CD14-positive monocyte (primary cell): ENCODE data around the gene TMEM184C. TPM values are rescaled to one million over a fixed set of nuclear protein-coding genes. Genes with fewer than 3 reads are reported as not detected.

Experiments used
- DNase-seq, 3 donors: peaks; one replicate each; pipeline ENCODE4 v3.0.0-alpha.2; 2011 to 2022
- H2AFZ ChIP-seq: 2 replicates; pipeline ENCODE4 v1.6.0; 2012; ENCODE audit warnings: mild to moderate bottlenecking, low read depth, low read length, inconsistent platforms; ENCODE audit not compliant: insufficient read depth, poor library complexity, severe bottlenecking
- H3K27ac ChIP-seq, 2 donors: 1 replicate in 1 of 2; 2 replicates in 1 of 2; pipeline ENCODE4 v1.5.1; 2012 to 2013; ENCODE audit warnings: low read length in 2 of 2, control low read depth in 1 of 2, inconsistent platforms in 1 of 2, low read depth in 1 of 2, mild to moderate bottlenecking in 1 of 2
- H3K27me3 ChIP-seq, 2 donors: one replicate each; pipeline versions ENCODE4 v1.6.0 to v1.6.1; 2011 to 2013; ENCODE audit warnings: low read length in 2 of 2; ENCODE audit not compliant: control insufficient read depth in 2 of 2, insufficient read depth in 2 of 2
- H3K36me3 ChIP-seq, 2 donors: replicated peaks in 1 of 2; 1 replicate in 1 of 2; 2 replicates in 1 of 2; pipeline versions ENCODE4 v1.5.1 to v1.6.1; 2012 to 2013; ENCODE audit warnings: low read length in 2 of 2, control low read depth in 1 of 2, inconsistent platforms in 1 of 2, mild to moderate bottlenecking in 1 of 2; ENCODE audit not compliant: insufficient read depth in 2 of 2, control insufficient read depth in 1 of 2
- H3K4me1 ChIP-seq, 2 donors: 1 replicate in 1 of 2; 2 replicates in 1 of 2; pipeline versions ENCODE4 v1.5.1 to v1.6.1; 2012 to 2013; ENCODE audit warnings: low read length in 2 of 2, control low read depth in 1 of 2, inconsistent platforms in 1 of 2, mild to moderate bottlenecking in 1 of 2, moderate library complexity in 1 of 2; ENCODE audit not compliant: insufficient read depth in 2 of 2, control insufficient read depth in 1 of 2
- H3K4me2 ChIP-seq: replicated peaks from 2 replicates; pipeline ENCODE3; 2012; ENCODE audit warnings: low read length, moderate library complexity, mild to moderate bottlenecking; ENCODE audit not compliant: poor library complexity, severe bottlenecking; ENCODE audit errors: extremely low read depth
- H3K4me3 ChIP-seq, 3 experiments: fragments of 200-600 bp in 1 of 3; sonication (generic) in 1 of 3; replicated peaks in 1 of 3; 1 replicate in 2 of 3; 2 replicates in 1 of 3; pipeline ENCODE4 v1.5.1; 2011 to 2013; ENCODE audit warnings: low read length in 3 of 3, mild to moderate bottlenecking in 3 of 3, control low read depth in 2 of 3, low read depth in 2 of 3, inconsistent platforms in 1 of 3, moderate library complexity in 1 of 3
- H3K79me2 ChIP-seq: 2 replicates; pipeline ENCODE4 v1.6.0; 2012; ENCODE audit warnings: mild to moderate bottlenecking, control low read depth, inconsistent platforms, low read length, moderate library complexity; ENCODE audit not compliant: insufficient read depth
- H3K9ac ChIP-seq: 2 replicates; pipeline ENCODE4 v1.6.0; 2017; ENCODE audit warnings: low read length, mild to moderate bottlenecking; ENCODE audit not compliant: insufficient read depth, poor library complexity, severe bottlenecking
- H3K9me3 ChIP-seq, 2 donors: replicated peaks in 1 of 2; 1 replicate in 1 of 2; 2 replicates in 1 of 2; pipeline versions ENCODE4 v1.5.1 to v1.6.1; 2012 to 2013; ENCODE audit warnings: low read length in 2 of 2, control low read depth in 1 of 2; ENCODE audit not compliant: control insufficient read depth in 1 of 2, insufficient read depth in 1 of 2
- H4K20me1 ChIP-seq: 2 replicates; pipeline ENCODE4 v1.6.0; 2012; ENCODE audit warnings: mild to moderate bottlenecking, low read length, control low read depth, moderate library complexity; ENCODE audit not compliant: insufficient read depth
- H3K27ac Mint-ChIP-seq, 7 donors: one replicate each; pipeline ENCODE4 v1.8.0; 2020; ENCODE audit warnings: mild to moderate bottlenecking in 7 of 7, mixed read lengths in 7 of 7, moderate library complexity in 6 of 7, inconsistent platforms in 2 of 7
- H3K27me3 Mint-ChIP-seq, 3 donors: one replicate each; pipeline ENCODE4 v1.8.0; 2021 to 2022; ENCODE audit warnings: low read depth in 3 of 3, mild to moderate bottlenecking in 3 of 3, mixed read lengths in 3 of 3, moderate library complexity in 3 of 3, inconsistent platforms in 1 of 3
- H3K36me3 Mint-ChIP-seq, 2 donors: one replicate each; pipeline ENCODE4 v1.8.0; 2020; ENCODE audit warnings: mixed read lengths in 2 of 2, inconsistent platforms in 1 of 2, mild to moderate bottlenecking in 1 of 2
- H3K4me1 Mint-ChIP-seq: one replicate; pipeline ENCODE4 v1.8.0; 2020; ENCODE audit warnings: mild to moderate bottlenecking, mixed read lengths
- H3K4me3 Mint-ChIP-seq, 2 donors: one replicate each; pipeline ENCODE4 v1.8.0; 2020; ENCODE audit warnings: mild to moderate bottlenecking in 2 of 2, mixed read lengths in 2 of 2, moderate library complexity in 1 of 2
- H3K9me3 Mint-ChIP-seq, 7 donors: one replicate each; pipeline ENCODE4 v1.8.0; 2020 to 2022; ENCODE audit warnings: mixed read lengths in 7 of 7, mild to moderate bottlenecking in 6 of 7, moderate library complexity in 6 of 7, inconsistent platforms in 2 of 7
- CTCF ChIP-seq: fragments of 200-600 bp; IDR thresholded peaks from one replicate; pipeline ENCODE4 v1.8.0; 2022; ENCODE audit warnings: antibody characterized with exemption, mild to moderate bottlenecking
- WGBS: methylation state at CpG from one replicate; pipeline ENCODE4 v1.1.5; 2013; ENCODE audit warnings: missing lambda C conversion rate; ENCODE audit not compliant: insufficient coverage; 5-methylcytosine and 5-hydroxymethylcytosine counted together
- intact Hi-C, 2 donors: fragments of 100-400 bp; cut with micrococcal nuclease; formaldehyde crosslinking; loops; one replicate each; pipeline versions ENCODE4 v1.15.0 to v1.15.1; 2023
- polyA plus RNA-seq, 3 donors: library from polyadenylated mRNA; depleted of rRNA in 1 of 3; unstranded in 2 of 3; stranded (reverse) in 1 of 3; fragments of 300-500 nt in 2 of 3; fragments of >200 nt in 1 of 3; fragmentation: Illumina TruSeq in 2 of 3; gene quantifications; 1 replicate in 2 of 3; 2 replicates in 1 of 3; pipeline ENCODE4 v1.2.3, GENCODE V29; 2012 to 2021

The TMEM184C gene
- polyA plus RNA-seq, 3 donors, result 7.5 to 36.4 (median 20.7) TPM

GRCh38 chr4:147582386-147583060 is 34.7 kb upstream of the TMEM184C start:
- no peaks in the 10 kb centered on the region for H4K20me1 ChIP-seq
- H3K4me1 Mint-ChIP-seq, result no peaks in the 10 kb centered on the region

GRCh38 chr4:147583876-147584275 is 33.3 kb upstream of the TMEM184C start:
- Histone ChIP-seq H3K27me3 (no peaks in the 10 kb centered on the region), H3K4me2 (no peak overlapping the region), H2AFZ (no peak overlapping the region), H3K9me3 (no peaks in the 10 kb centered on the region), H3K27ac (no peak overlapping the region), H3K4me1 (no peaks in the 10 kb centered on the region), H3K79me2 (no peaks in the 10 kb centered on the region), H3K36me3 (no peaks in the 10 kb centered on the region), H3K4me3 (no peak overlapping the region), H3K9ac (no peak overlapping the region), H4K20me1 (no peaks in the 10 kb centered on the region)
- 86% methylated on average over 1 of the region's 1 CpG for WGBS
- Mint-ChIP-seq H3K27me3 (peaks cover 1 to 2% (median 2%) of the 10 kb centered on the region in 3 donors), H3K36me3 (no peaks in the 10 kb centered on the region), H3K4me1 (no peaks in the 10 kb centered on the region), H3K27ac (no peak overlapping the region), H3K4me3 (no peak overlapping the region), H3K9me3 (peaks cover 0 to 9% (median 4%) of the 10 kb centered on the region in 7 donors)
- DNase-seq, result no peak
- intact Hi-C loops, result no loop called here
- TF ChIP-seq CTCF, result no peak

More at GRCh38 chr4:147582386-147583060, 34.7 kb upstream of the TMEM184C start:
- H3K4me2 ChIP-seq, result no peak overlapping the region
- H3K27ac ChIP-seq, result no peak overlapping the region
- no peaks in the 10 kb centered on the region for H3K4me1 ChIP-seq
- H3K9me3 ChIP-seq, result no peaks in the 10 kb centered on the region
- no peak overlapping the region for H2AFZ ChIP-seq
- H3K9ac ChIP-seq, result no peak overlapping the region
- H3K27me3 ChIP-seq, result no peaks in the 10 kb centered on the region
- H3K79me2 ChIP-seq, result no peaks in the 10 kb centered on the region
- intact Hi-C loops, result no loop called here
- Mint-ChIP-seq H3K27me3 (peaks cover 2 to 3% (median 2%) of the 10 kb centered on the region in 3 donors), H3K36me3 (no peaks in the 10 kb centered on the region), H3K9me3 (peaks cover 0 to 9% (median 4%) of the 10 kb centered on the region in 7 donors), H3K27ac (no peak overlapping the region), H3K4me3 (no peak overlapping the region)
- no peak overlapping the region for H3K4me3 ChIP-seq
- H3K36me3 ChIP-seq, result no peaks in the 10 kb centered on the region
- no peak for TF ChIP-seq CTCF
- DNase-seq, result no peak
